DMS79 (cell line): Measurements from ENCODE around the gene INO80B.
"Not testable (repeated sequence)": the region's sequence is repeated elsewhere in the genome, so short reads cannot be mapped to it uniquely, and the experiment has no call there.

Experiments used
- DNase-seq: peaks from one replicate; lab custom pipeline; 2025; lab: John Stamatoyannopoulos, UW

INO80B gene

GRCh38 chr2:74450570-74451190 lies 4.2 kb upstream of the INO80B start:
- no peak for DNase-seq

DNA sequence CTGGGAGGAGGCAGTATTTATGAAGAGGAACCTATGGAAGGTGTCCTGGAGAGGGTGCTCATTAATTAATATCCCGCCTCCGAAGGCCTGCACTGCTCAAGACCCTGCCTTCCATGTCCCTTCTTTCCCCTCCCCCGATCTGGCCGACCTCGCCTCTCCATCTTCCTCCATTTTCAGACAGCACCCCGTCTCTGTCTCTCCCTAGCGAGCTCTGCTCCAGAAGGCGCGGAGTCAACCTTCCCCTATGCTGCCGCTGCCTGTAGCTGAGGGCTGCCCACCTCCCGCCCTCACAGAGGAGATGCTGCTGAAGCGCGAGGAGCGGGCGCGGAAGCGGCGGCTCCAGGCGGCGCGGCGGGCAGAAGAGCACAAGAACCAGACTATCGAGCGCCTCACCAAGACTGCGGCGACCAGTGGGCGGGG lies 2.3 kb downstream of the INO80B start:
- DNase-seq: peak; percentile 58

DNA sequence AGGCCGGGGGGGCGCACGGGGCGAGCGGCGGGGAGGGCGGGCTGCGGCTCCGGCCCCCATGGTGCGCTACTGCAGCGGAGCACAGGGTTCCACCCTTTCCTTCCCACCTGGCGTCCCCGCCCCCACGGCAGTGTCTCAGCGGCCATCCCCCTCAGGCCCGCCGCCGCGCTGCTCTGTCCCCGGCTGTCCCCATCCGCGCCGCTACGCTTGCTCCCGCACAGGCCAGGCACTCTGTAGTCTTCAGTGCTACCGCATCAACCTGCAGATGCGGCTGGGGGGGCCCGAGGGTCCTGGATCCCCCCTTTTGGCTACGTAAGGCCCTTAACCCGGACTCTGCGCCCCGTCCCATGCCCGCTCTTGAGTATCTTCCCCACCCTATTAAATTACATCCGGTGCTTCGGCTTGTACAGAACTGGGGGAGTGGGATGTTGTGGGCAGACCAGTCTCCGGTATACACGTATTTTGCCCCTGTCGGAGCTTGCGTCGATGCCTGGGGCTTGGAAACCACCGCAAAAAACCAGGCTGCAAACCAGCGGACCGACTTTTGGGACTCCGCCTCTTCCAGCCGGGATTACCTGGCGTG lies 2.8 kb downstream of the INO80B start:
- peak; percentile 58 for DNase-seq

DNA sequence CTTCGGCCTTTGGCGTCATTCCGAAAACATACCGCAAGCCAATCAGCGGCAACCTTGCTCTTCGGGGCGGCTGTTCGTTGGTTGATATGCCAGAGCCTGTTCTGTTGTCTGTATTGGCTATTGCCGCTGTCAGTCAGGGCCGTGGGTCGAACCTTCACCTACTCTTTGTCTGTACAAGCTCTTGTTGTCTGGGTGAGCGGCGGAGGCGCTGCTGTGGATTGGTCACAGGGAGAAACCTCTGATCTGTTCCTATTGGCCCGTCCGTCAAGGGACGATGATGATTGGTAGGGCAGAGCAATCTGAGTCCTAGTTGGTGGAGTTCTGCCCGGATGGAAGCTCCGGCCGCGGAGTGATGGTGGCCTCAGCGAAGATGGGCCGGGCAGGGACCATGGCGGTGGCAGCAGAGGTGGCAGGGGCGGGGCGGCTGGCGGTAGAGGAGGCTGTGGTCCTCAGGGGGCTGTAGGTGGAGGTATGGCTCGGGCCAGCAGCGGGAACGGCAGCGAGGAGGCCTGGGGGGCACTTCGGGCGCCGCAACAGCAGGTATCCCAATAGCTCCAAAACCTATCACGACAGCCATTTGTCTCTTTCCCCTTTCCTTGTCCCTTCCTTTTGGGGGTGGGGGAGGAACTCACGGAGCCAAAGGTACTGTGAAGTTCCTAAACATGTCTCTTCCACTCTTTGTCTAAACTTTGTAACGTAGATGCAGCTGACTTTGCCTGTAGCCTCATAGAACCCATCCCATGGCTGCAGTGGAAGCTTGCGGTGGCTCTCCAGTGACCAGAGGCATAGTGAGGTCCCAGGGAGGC lies 3.4 kb downstream of the INO80B start, which contains the start of gene WBP1:
TSS of gene WBP1 (plus strand) at position 307 of the 806 bp plus-strand sequence. CDS start at position 472, 165 bp downstream.
- DNase-seq: peak; percentile 100

- DNase-seq: no peak
Observed at GRCh38 chr2:74458938-74459363, 4.1 kb downstream of the INO80B start.

DNA sequence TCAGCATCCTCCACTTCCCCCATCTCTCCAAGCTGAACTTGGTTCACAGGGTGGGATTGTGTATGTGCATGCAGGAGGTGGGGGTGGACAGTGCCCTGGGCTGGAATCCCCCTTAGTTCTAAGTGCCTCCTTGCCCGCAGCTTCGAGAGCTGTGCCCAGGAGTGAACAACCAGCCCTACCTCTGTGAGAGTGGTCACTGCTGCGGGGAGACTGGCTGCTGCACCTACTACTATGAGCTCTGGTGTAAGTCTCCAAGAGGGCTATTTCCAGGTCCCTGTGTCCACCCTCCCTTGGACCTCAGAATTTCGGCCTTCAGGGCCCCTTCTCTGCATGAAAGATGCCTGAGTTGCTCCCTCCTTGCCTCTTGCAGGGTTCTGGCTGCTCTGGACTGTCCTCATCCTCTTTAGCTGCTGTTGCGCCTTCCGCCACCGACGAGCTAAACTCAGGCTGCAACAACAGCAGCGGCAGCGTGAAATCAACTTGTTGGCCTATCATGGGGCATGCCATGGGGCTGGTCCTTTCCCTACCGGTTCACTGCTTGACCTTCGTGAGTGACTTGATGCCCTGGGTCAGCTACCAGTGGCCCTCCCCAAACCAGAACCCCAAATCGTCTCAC lies 4.7 kb downstream of the INO80B start:
- not testable (repeated sequence) for DNase-seq

GRCh38 chr2:74460187-74460586 lies 5.3 kb downstream of the INO80B start:
- not testable (repeated sequence) for DNase-seq

GRCh38 chr2:74461187-74462053 lies 6.5 kb downstream of the INO80B start:
- no peak for DNase-seq

DNA sequence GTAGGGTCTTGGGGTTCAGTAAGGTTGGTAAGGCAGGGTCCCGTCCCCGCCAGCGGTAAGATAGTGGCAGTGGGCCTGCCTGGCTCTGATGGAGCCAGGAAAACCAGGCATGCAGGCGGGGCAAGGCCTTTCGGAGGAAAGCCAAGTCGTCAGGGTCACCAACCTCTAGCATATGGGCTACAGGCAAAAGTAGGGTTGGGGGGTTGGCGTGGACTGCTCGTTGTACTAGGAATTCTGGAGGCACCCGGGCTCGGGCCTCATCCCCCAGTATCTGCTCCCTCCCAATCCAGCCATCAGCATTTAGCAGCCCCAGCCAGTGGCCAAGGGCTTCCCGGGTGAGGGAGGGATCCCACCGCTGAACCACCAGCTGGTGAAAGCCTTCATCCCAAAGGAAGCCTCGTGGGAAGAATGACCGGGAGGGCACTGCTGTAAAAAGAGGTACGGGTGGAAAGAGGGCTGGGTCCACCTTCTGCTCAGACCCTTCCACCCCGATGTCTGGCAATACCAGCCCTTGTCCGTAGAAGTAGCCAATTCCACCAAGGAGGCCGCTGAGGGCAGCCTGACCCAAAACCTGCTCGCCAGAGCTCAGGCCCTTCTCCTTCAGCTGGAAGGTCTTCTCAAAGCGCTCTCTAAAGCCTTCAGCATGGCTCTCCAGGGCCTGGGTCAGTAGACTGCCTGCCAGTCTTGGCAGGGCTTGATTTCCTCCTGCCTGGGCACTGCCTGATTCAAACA lies 7.3 kb downstream of the INO80B start:
- DNase-seq: no peak

DNA sequence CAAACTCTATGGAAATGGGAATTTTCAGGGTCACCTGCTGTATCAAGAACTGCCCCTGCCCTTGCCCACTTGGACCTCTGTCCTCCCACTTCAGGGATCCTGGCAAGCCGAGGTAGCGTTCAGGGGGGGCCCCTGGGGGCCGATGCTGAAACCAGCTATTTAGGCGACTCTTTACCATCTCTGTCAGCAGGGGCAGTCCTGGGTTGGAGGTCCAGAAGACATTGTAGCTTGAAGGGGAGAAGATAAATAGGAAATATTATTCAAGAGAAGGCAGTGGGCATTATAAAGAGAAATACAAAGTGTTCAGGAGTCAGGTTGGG lies 7.9 kb downstream of the INO80B start:
- no peak for DNase-seq

- no peak for DNase-seq
Observed at GRCh38 chr2:74464406-74464805, 9.5 kb downstream of the INO80B start.

DNA sequence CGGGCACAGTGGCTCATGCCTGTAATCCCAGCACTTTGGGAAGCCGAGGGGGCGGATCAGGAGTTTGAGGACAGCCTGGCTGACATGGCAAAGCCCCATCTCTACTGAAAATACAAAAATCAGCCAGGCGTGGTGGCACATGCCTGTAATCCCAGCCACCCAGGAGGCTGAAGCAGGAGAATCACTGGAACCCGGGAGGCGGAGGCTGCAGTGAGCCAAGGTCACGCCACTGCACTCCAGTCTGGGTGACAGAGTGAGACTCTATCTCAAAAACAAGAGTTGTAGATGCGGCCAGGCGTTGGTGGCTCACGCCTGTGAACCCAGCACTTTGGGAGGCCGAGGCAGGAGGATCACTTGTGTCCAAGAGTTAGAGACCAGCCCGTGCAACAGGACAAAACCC lies 15.9 kb downstream of the INO80B start:
- DNase-seq: not testable (repeated sequence)

- no peak for DNase-seq
Observed at GRCh38 chr2:74471332-74472065, 16.6 kb downstream of the INO80B start.

- peak; percentile 72 for DNase-seq
Observed at GRCh38 chr2:74472086-74472944, 17.4 kb downstream of the INO80B start, which contains the start of gene MRPL53. Gene MRPL53 (minus strand): TSS chr2:74472680. CDS start chr2:74472660, 20 bp downstream.

GRCh38 chr2:74472945-74473258 lies 18.0 kb downstream of the INO80B start:
- no peak for DNase-seq

GRCh38 chr2:74474481-74474880 lies 19.6 kb downstream of the INO80B start:
- DNase-seq: no peak

DNA sequence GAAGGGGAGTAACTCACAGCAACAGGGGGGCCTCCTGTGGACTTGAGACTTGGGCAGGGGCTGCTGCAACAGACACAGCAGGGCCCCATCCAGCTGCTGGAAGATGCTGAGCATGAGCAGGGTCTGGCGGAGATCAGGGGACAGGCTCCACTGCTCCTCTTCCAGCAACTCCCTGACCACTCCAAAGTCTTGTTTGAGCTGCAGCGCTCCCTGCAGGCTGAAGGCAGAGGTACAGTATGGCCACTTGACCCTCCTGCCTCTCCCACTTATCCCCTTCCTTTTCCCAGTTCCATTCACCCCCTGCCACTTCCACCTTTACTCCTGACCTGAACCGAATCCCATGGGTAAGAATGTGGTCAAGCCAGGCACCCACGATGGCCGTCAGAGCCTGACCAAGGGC lies 20.0 kb downstream of the INO80B start:
- DNase-seq: no peak

DNA sequence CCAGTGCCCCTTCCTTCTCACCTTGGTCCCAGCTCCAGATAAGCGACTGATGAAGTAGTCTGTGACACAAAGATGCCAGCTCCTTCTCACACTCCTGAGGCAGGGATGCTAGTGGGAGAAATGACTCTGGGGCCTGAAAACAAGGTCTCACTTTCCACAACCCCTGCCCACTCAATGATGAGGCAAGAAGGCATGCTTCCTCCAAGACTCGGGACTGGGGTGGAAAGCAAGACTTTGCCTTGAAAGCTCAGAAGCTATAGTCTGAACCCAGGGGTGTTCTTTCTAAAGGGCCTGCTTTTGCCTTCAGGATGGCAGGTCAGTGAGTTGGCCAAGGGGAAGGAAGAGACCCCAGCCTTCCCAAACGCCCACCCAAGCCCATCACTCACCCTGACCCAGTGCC lies 26.5 kb downstream of the INO80B start:
- DNase-seq: no peak
